B cell (primary cell): ENCODE measurements around the gene PIP4K2A. TPM values are rescaled to one million over a fixed set of nuclear protein-coding genes. Genes with fewer than 3 reads are reported as not detected.

Source experiments
- ATAC-seq: fragments of 200-7000 bp; cut with Tn5 transposase; one replicate; pipeline ENCODE4 v1.10.0; 2021; ENCODE audit warnings: low read depth, mild to moderate bottlenecking, moderate number of reproducible peaks, moderate library complexity
- CTCF ChIA-PET: fragments of 350-600 bp; sonication (Branson Sonifier 250); formaldehyde crosslinking; loops from one replicate; lab custom pipeline; 2021; ENCODE audit warnings: antibody characterized with exemption, inconsistent platforms; lab: Charles Lee
- POLR2A ChIA-PET: fragments of 350-600 bp; sonication (Branson Sonifier 250); formaldehyde crosslinking; loops from one replicate; lab custom pipeline; 2021; ENCODE audit warnings: antibody characterized with exemption; lab: Charles Lee
- DNase-seq: peaks from one replicate; pipeline ENCODE4 v3.0.0; 2013
- H2AFZ ChIP-seq: 2 replicates; pipeline ENCODE4 v1.6.1; 2012; ENCODE audit warnings: mild to moderate bottlenecking, low read depth, low read length; ENCODE audit not compliant: insufficient read depth, poor library complexity, severe bottlenecking
- H3K27ac ChIP-seq, 2 donors: 1 replicate in 1 of 2; 2 replicates in 1 of 2; pipeline ENCODE4 v1.5.1; 2012 to 2013; ENCODE audit warnings: low read length in 2 of 2, mild to moderate bottlenecking in 2 of 2, moderate library complexity in 1 of 2
- H3K27me3 ChIP-seq, 4 experiments: fragments of 200-600 bp in 1 of 4; sonication (generic) in 1 of 4; replicated peaks in 1 of 4; 1 replicate in 2 of 4; 2 replicates in 2 of 4; pipeline versions ENCODE4 v1.6.1 to v1.7.0; 2013 to 2016; ENCODE audit warnings: low read length in 3 of 4, mild to moderate bottlenecking in 2 of 4, mixed read lengths in 1 of 4, moderate library complexity in 1 of 4; ENCODE audit not compliant: insufficient read depth in 4 of 4, control insufficient read depth in 3 of 4; ENCODE audit errors: control extremely low read depth in 1 of 4
- H3K36me3 ChIP-seq, 2 experiments: replicated peaks in 1 of 2; 1 replicate in 1 of 2; 2 replicates in 1 of 2; pipeline versions ENCODE4 v1.6.1 to v1.7.1; 2013; ENCODE audit warnings: low read length in 1 of 2; ENCODE audit not compliant: insufficient read depth in 2 of 2, control insufficient read depth in 1 of 2; ENCODE audit errors: control extremely low read depth in 1 of 2, extremely low read depth in 1 of 2
- H3K4me1 ChIP-seq, 2 donors: fragments of 200-600 bp in 1 of 2; sonication (generic) in 1 of 2; 1 replicate in 1 of 2; 2 replicates in 1 of 2; pipeline versions ENCODE4 v1.5.1 to v1.6.1; 2013 to 2017; ENCODE audit warnings: low read length in 2 of 2; ENCODE audit not compliant: control insufficient read depth in 2 of 2, insufficient read depth in 2 of 2
- H3K4me2 ChIP-seq: replicated peaks from 2 replicates; pipeline ENCODE3; 2012; ENCODE audit warnings: mild to moderate bottlenecking, low read depth, low read length; ENCODE audit not compliant: poor library complexity, severe bottlenecking
- H3K4me3 ChIP-seq, 5 experiments: fragments of 200-600 bp in 1 of 5; sonication (generic) in 1 of 5; 1 replicate in 3 of 5; 2 replicates in 2 of 5; pipeline versions ENCODE4 v1.5.1 to v1.7.0; 2011 to 2016; ENCODE audit warnings: low read length in 4 of 5, mild to moderate bottlenecking in 4 of 5, low read depth in 2 of 5, control low read depth in 1 of 5, moderate library complexity in 1 of 5; ENCODE audit not compliant: insufficient read depth in 1 of 5; ENCODE audit errors: control extremely low read depth in 1 of 5, extremely low read depth in 1 of 5
- H3K79me2 ChIP-seq: fragments of 200-600 bp; sonication (generic); one replicate; pipeline ENCODE4 v1.6.0; 2016; ENCODE audit warnings: low read length; ENCODE audit not compliant: control insufficient read depth, insufficient read depth
- H3K9ac ChIP-seq: fragments of 200-600 bp; sonication (generic); 2 replicates; pipeline ENCODE4 v1.6.1; 2017; ENCODE audit warnings: mild to moderate bottlenecking, low read length, moderate library complexity
- H3K9me3 ChIP-seq, 3 donors: one replicate each; pipeline versions ENCODE4 v1.6.1 to v1.7.1; 2013; ENCODE audit warnings: low read length in 2 of 3; ENCODE audit not compliant: control insufficient read depth in 2 of 3, insufficient read depth in 1 of 3; ENCODE audit errors: control extremely low read depth in 1 of 3
- H4K20me1 ChIP-seq: 2 replicates; pipeline ENCODE4 v1.6.0; 2012; ENCODE audit warnings: mild to moderate bottlenecking, low read length; ENCODE audit not compliant: insufficient read depth, control insufficient read depth, poor library complexity, severe bottlenecking
- H3K27ac Mint-ChIP-seq: one replicate; pipeline ENCODE4 v1.8.0; 2021; ENCODE audit warnings: mixed read lengths
- H3K27me3 Mint-ChIP-seq: one replicate; pipeline ENCODE4 v1.8.0; 2021; ENCODE audit warnings: mixed read lengths
- H3K4me1 Mint-ChIP-seq: one replicate; pipeline ENCODE4 v1.8.0; 2021; ENCODE audit warnings: mixed read lengths
- H3K4me3 Mint-ChIP-seq: one replicate; pipeline ENCODE4 v1.8.0; 2021; ENCODE audit warnings: mixed read lengths
- H3K9me3 Mint-ChIP-seq: one replicate; pipeline ENCODE4 v1.8.0; 2022; ENCODE audit warnings: mixed read lengths; ENCODE audit not compliant: insufficient read depth
- CTCF ChIP-seq: fragments of 200-600 bp; IDR thresholded peaks from one replicate; pipeline ENCODE4 v1.8.0; 2022; ENCODE audit warnings: antibody characterized with exemption, mild to moderate bottlenecking
- EZH2 ChIP-seq: IDR thresholded peaks from 2 replicates; pipeline ENCODE4 v1.6.1; 2012; ENCODE audit warnings: borderline replicate concordance, low read depth, mild to moderate bottlenecking, moderate library complexity, low read length; ENCODE audit not compliant: insufficient read depth, poor library complexity, severe bottlenecking
- WGBS: methylation state at CpG from one replicate; pipeline ENCODE4 v1.1.5; 2013; ENCODE audit warnings: missing lambda C conversion rate; ENCODE audit not compliant: insufficient coverage; 5-methylcytosine and 5-hydroxymethylcytosine counted together
- intact Hi-C: fragments of 100-400 bp; cut with micrococcal nuclease; formaldehyde crosslinking; loops from one replicate; pipeline ENCODE4 v1.10.0; 2022
- polyA plus RNA-seq: library from polyadenylated mRNA; depleted of rRNA; stranded (reverse); fragments of >200 nt; gene quantifications from 2 replicates; pipeline ENCODE4 v1.2.3, GENCODE V29; 2012
- total RNA-seq, 2 donors: library from RNA; stranded (reverse); fragments of 120-200 nt in 1 of 2; gene quantifications; 1 replicate in 1 of 2; 2 replicates in 1 of 2; pipeline versions ENCODE4 v1.2.3 to v1.2.4, GENCODE V29; 2013 to 2022

Gene PIP4K2A
- total and polyA plus RNA-seq, 2 donors (not counting 1 experiment from before 2014, with no cell fraction given): 21.8 to 103 TPM

- H3K36me3 ChIP-seq: peaks cover 11 to 47% of the 10 kb centered on the region in 2 experiments
- H3K27ac Mint-ChIP-seq: no peak overlapping the region
Measured at GRCh38 chr10:22551681-22552365, 162.6 kb downstream of the PIP4K2A start.

More at GRCh38 chr10:22551681-22552365, 162.6 kb downstream of the PIP4K2A start:
- no peak overlapping the region for H3K9ac ChIP-seq
- no peaks in the 10 kb centered on the region for H3K27me3 ChIP-seq
- CTCF ChIA-PET: interaction anchor here (0.7 to 2.6 kb wide), 6 partner anchors 115 to 627 kb away, joined by 3 to 25 read pairs (median 3); no protein-coding TSS in a partner anchor
- 93% methylated on average over 3 of the region's 7 CpGs for whole genome bisulfite sequencing
- peaks cover 5% of the 10 kb centered on the region for H3K4me1 Mint-ChIP-seq
- no peak overlapping the region for H3K4me3 ChIP-seq
- no peak overlapping the region for H3K27ac ChIP-seq
- H3K79me2 ChIP-seq: no peaks in the 10 kb centered on the region
- H3K4me1 ChIP-seq: no peaks in the 10 kb centered on the region
- no peak overlapping the region for H3K4me3 Mint-ChIP-seq
- no peaks in the 10 kb centered on the region for H3K27me3 Mint-ChIP-seq
- no peaks in the 10 kb centered on the region for H3K9me3 Mint-ChIP-seq
- no peaks in the 10 kb centered on the region for H3K9me3 ChIP-seq
- POLR2A ChIA-PET: no interaction called here
- TF ChIP-seq EZH2 (no peak), CTCF (no peak)
- no peak for DNase-seq
- H4K20me1 ChIP-seq: no peaks in the 10 kb centered on the region
- intact Hi-C loops: loop anchor here (2.0 kb wide), 1 partner anchor 559 kb away; no protein-coding TSS in a partner anchor
- H3K4me2 ChIP-seq: no peak overlapping the region
- ATAC-seq: no peak
- no peak overlapping the region for H2AFZ ChIP-seq
